Activated T-cell treated with anti-CD3 and anti-CD28 coated beads for 4 hours (primary cell): ENCODE data around the gene TAOK1.

ENCODE experiments used
- DNase-seq: peaks from one replicate; pipeline ENCODE4 v3.0.0-alpha.2; 2020

The TAOK1 gene

GRCh38 chr17:29379084-29379991 lies 10.8 kb upstream of the TAOK1 start:
- no peak for DNase-seq

- no peak for DNase-seq
Observed at GRCh38 chr17:29383686-29384085, 6.5 kb upstream of the TAOK1 start.

GRCh38 chr17:29384901-29385300 lies 5.3 kb upstream of the TAOK1 start:
- DNase-seq: no peak

- DNase-seq: no peak
Observed at GRCh38 chr17:29386760-29387159, 3.4 kb upstream of the TAOK1 start.

- DNase-seq: no peak
Observed at GRCh38 chr17:29388937-29389336, 1.2 kb upstream of the TAOK1 start.

- no peak for DNase-seq
Observed at GRCh38 chr17:29390851-29391631, 878 bp downstream of the TAOK1 start.

GRCh38 chr17:29393436-29393835 lies 3.3 kb downstream of the TAOK1 start:
- no peak for DNase-seq

GRCh38 chr17:29394761-29395160 lies 4.6 kb downstream of the TAOK1 start:
- no peak for DNase-seq

- no peak for DNase-seq
Observed at GRCh38 chr17:29396066-29396465, 5.9 kb downstream of the TAOK1 start.

GRCh38 chr17:29399634-29400033 lies 9.5 kb downstream of the TAOK1 start:
- no peak for DNase-seq

- no peak for DNase-seq
Observed at GRCh38 chr17:29400818-29401217, 10.7 kb downstream of the TAOK1 start.

- no peak for DNase-seq
Observed at GRCh38 chr17:29401258-29401657, 11.1 kb downstream of the TAOK1 start.

GRCh38 chr17:29407856-29408255 lies 17.7 kb downstream of the TAOK1 start:
- no peak for DNase-seq

- no peak for DNase-seq
Observed at GRCh38 chr17:29409963-29410362, 19.8 kb downstream of the TAOK1 start.

GRCh38 chr17:29412780-29413565 lies 22.8 kb downstream of the TAOK1 start:
- DNase-seq: no peak

GRCh38 chr17:29420128-29420527 lies 30.0 kb downstream of the TAOK1 start:
- DNase-seq: no peak

GRCh38 chr17:29430275-29430674 lies 40.1 kb downstream of the TAOK1 start:
- no peak for DNase-seq

- no peak for DNase-seq
Observed at GRCh38 chr17:29433541-29433940, 43.4 kb downstream of the TAOK1 start.

- DNase-seq: no peak
Observed at GRCh38 chr17:29434550-29434949, 44.4 kb downstream of the TAOK1 start.

- no peak for DNase-seq
Observed at GRCh38 chr17:29442451-29442850, 52.3 kb downstream of the TAOK1 start.

- DNase-seq: no peak
Observed at GRCh38 chr17:29443041-29443739, 53.0 kb downstream of the TAOK1 start.

- no peak for DNase-seq
Observed at GRCh38 chr17:29444589-29444988, 54.4 kb downstream of the TAOK1 start.

GRCh38 chr17:29445844-29446243 lies 55.7 kb downstream of the TAOK1 start:
- DNase-seq: no peak
